Cardiac septum (tissue), 1 donor: ENCODE measurements around the gene CLK4. TPM values are rescaled to one million over a fixed set of nuclear protein-coding genes. Genes with fewer than 3 reads are reported as not detected.
A peak's percentile ranks its signal among the peaks of the same experiment; 100 is the strongest.

ENCODE experiments used
- DNase-seq: peaks from one replicate; pipeline ENCODE4 v3.0.0-alpha.2; 2020; ENCODE audit warnings: low spot score
- intact Hi-C: fragments of 100-400 bp; cut with DNase I; formaldehyde crosslinking; loops from one replicate; pipeline ENCODE4 v1.14.0; 2022
- long read RNA-seq: library from polyadenylated mRNA; unstranded; transcript quantifications from one replicate; pipeline ENCODE4 v2.0.0, GENCODE V29; 2021
- total RNA-seq: library from RNA; stranded (reverse); fragmentation: NEBNext Ultra II Directional; extraction: Animal tissue kit (Norgen Biotek cat#: 25700); gene quantifications from one replicate; pipeline ENCODE4 v1.2.1, GENCODE V29; 2021
- donor health status: DM: no; HTN: no; CAD: no.

Gene CLK4
- 22.1 TPM for total RNA-seq
- long read RNA-seq, transcript CLK4-201 (13 exons, 2,568 nt), result major isoform, 7 of 16 reads
- long read RNA-seq, partial matches to known transcripts, result 0 of 16 reads
- long read RNA-seq, other reads (novel, unspliced or antisense), result 7 of 16 reads

GRCh38 chr5:178626484-178627258 is at the start of gene CLK4:
TSS of gene CLK4 (minus strand) at chr5:178627050. CDS start at chr5:178623416, 3,634 bp downstream.
- DNase-seq, result peak; percentile 99
- intact Hi-C loops, result loop anchor here (5.0 to 10.0 kb wide), 4 partner anchors 106 to 396 kb away; partner anchors contain the start of genes ZNF354A, ZNF454 and ZNF879

- no peak for DNase-seq
Observed at GRCh38 chr5:178675922-178676321, 49.1 kb upstream of the CLK4 start.

DNA sequence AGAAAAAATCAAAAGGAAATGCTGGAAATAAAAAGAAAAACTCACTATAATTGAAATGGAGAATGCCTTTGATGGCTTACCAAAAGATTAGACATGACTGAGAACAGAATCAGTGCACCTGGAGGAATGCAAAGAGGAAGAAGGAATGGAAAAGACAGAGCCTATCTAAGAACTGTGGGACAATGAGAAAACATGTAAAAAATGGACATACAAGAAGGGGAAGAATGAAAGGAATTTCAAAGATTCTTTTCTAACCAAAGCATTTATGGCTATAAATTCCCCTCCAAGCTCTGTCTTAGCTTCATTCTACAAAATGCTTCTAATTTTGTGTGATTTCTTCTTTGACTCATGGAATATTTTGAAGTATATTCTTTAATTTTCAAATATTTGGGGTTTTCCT is 47.5 kb upstream of the CLK4 start:
- intact Hi-C loops, result no loop called here
- DNase-seq, result no peak

More at GRCh38 chr5:178675922-178676321, 49.1 kb upstream of the CLK4 start:
- intact Hi-C loops, result no loop called here

GRCh38 chr5:178673801-178674295 is 47.0 kb upstream of the CLK4 start:
- DNase-seq, result peak; percentile 38
- intact Hi-C loops, result no loop called here

GRCh38 chr5:178672630-178673029 is 45.8 kb upstream of the CLK4 start:
- intact Hi-C loops, result no loop called here
- no peak for DNase-seq

GRCh38 chr5:178671602-178672144 is 44.8 kb upstream of the CLK4 start:
- intact Hi-C loops, result no loop called here
- peak; percentile 61 for DNase-seq

DNA sequence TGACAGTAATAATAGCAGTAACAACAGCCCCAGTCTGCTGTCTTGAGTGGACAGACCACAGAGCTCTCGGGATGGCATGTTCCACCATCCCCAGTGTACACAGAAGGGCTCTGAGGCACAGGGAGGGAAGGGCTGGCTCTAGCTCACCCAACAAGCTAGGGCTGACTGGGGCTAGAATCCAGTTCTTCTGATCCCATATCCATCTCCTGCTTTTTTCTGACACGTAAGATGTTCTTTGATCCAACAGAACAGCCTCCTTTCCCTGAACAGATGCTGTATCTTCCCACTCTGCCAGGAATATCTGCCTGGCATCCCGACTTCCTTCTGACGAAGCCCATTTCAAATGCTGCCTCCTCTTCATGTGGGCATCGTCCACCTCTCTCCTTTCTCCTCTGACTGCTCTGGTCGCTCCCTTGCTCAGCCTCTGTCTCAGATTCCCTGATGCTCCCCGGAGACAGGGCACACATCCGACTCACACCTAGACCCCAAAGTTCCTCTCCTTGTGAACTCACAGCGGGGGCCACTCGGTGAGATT is 43.6 kb upstream of the CLK4 start:
- intact Hi-C loops, result no loop called here
- DNase-seq, result peak; percentile 33

GRCh38 chr5:178668579-178668978 is 41.7 kb upstream of the CLK4 start:
- intact Hi-C loops, result no loop called here
- no peak for DNase-seq

GRCh38 chr5:178667688-178668087 is 40.8 kb upstream of the CLK4 start:
- no peak for DNase-seq
- intact Hi-C loops, result no loop called here

DNA sequence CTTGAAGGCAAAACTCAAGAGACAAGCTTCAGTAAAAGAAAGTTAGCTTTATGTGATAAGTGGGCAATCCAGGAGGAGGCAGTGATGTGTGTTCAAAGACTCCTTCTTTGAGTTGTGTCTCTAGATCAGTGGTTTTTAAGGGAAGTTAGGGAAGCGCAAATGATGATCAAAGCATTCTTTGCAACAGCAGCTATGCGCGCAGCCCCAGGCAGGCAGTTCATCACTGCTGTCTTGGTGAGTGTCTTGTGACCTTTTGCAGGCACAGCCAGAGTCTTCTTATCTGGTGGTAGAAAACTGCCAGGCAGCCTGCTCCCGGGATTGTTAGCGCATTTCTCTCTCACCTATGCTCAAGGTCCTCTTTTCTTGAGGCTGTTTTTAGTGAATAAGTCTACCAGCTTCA is 40.3 kb upstream of the CLK4 start:
- DNase-seq, result no peak
- intact Hi-C loops, result no loop called here

- DNase-seq, result no peak
- intact Hi-C loops, result no loop called here
Observed at GRCh38 chr5:178664141-178664540, 37.3 kb upstream of the CLK4 start.

DNA sequence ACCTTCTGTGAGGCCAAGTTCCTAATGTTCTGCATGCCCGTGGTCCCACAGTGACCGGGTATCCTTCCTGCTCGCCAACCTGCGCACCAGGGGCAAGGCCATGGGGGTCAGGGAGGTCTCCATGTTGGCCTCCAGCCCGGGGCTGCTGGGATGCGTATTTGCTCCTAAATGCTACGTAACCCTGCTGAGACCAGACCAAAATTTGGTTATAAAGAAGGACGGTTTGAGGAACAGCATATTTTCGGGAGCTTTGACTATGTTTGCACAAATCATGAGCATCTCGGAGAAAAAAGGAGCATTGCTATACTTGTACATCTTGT is 35.7 kb upstream of the CLK4 start:
- intact Hi-C loops, result no loop called here
- DNase-seq, result no peak

GRCh38 chr5:178661836-178662540 is 35.1 kb upstream of the CLK4 start:
- intact Hi-C loops, result no loop called here
- no peak for DNase-seq

DNA sequence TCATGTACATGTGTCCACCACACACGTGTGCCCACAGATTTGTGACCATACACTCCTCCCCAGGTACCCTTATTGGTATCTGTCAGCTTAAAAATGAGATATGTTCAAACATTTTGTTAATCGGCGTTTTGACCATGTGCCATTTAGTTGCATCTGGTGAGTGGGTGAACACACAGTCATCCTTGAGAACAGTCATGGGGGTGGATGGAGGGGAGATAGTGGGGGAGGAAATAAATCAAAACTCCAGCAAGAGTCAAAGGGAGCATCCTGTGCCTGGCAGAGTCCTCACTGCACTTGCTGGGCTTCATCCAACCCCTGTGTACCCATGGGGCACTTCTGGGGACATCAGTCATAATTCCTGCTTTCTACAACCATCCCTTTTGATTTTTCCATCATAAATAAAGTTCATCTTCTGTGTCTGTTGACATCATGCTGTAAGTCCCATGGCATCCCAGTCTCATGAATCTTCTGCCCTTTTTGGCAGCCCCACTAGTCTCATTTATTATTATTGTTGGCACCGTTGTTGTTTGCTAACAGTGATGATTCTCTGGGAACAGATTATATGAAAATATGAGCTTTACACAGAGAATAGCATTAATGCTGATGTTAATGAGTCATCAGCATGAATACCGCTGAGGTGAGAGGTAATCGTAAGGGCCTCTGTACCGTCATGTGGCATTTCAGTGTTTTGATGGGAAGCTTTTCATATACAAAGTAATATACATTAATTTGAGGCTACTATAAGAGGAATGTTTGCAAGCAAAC is 24.4 kb upstream of the CLK4 start:
- no peak for DNase-seq
- intact Hi-C loops, result no loop called here

GRCh38 chr5:178650214-178650613 is 23.4 kb upstream of the CLK4 start:
- no peak for DNase-seq
- intact Hi-C loops, result no loop called here

- intact Hi-C loops, result no loop called here
- no peak for DNase-seq
Observed at GRCh38 chr5:178649580-178649979, 22.7 kb upstream of the CLK4 start.

GRCh38 chr5:178644826-178645545 is 18.1 kb upstream of the CLK4 start:
- intact Hi-C loops, result no loop called here
- no peak for DNase-seq

GRCh38 chr5:178642351-178642909 is 15.6 kb upstream of the CLK4 start:
- no peak for DNase-seq
- intact Hi-C loops, result no loop called here

DNA sequence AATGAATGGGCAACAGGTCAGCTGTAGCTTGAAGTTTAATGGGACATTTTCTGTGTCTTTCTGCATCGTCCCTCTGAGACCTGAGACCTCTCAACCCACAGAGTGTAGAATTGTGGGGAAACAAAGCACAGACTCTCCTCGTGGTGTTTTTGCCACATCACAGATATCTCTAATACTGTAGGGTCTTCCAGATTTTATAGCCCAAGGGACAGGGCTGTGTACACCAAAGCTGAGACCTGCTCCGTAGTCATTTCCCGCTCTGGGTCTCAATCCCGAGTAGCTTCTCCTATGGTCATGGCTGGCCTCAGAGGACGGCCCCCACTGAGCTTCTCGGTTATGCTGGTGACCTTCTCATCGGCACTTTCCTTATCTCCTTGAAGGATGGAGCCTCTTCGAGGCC is 14.9 kb upstream of the CLK4 start:
- intact Hi-C loops, result no loop called here
- DNase-seq, result no peak
